K562 (cell line): Measurements from ENCODE around the gene GFI1B. TPM values are rescaled to one million over a fixed set of nuclear protein-coding genes. Genes with fewer than 3 reads are reported as not detected.

Experiments
- CREB3 ChIP-seq: fragments of 450-650 bp; conservative IDR thresholded peaks from 2 replicates; pipeline ENCODE4 v1.6.1; 2016; ENCODE audit warnings: missing genetic modification characterization, low read depth, mild to moderate bottlenecking, missing compliant biosample characterization, moderate library complexity
- E4F1 ChIP-seq: fragments of 250-450 bp; sonication (Bioruptor Pico); IDR thresholded peaks from 2 replicates; pipeline ENCODE4 v1.5.0; 2021; ENCODE audit warnings: mild to moderate bottlenecking, borderline replicate concordance
- FOXK2 ChIP-seq, 2 experiments: fragments of 450-650 bp; IDR thresholded peaks in 1 of 2; conservative IDR thresholded peaks in 1 of 2; 2 replicates each; pipeline ENCODE4 v1.6.1; 2016; ENCODE audit warnings: low read depth in 2 of 2, mild to moderate bottlenecking in 1 of 2
- HLTF ChIP-seq: fragments of 450-650 bp; IDR thresholded peaks from 2 replicates; pipeline ENCODE4 v1.6.1; 2016
- POLR3G ChIP-seq: IDR thresholded peaks from 2 replicates; pipeline ENCODE4 v1.6.1; 2011; ENCODE audit not compliant: insufficient read length, insufficient replicate concordance; ENCODE audit errors: extremely low read depth
- RAD21 ChIP-seq, 2 experiments: fragments of 250-450 bp in 1 of 2; fragments of 450-650 bp in 1 of 2; sonication (Bioruptor Pico) in 1 of 2; formaldehyde crosslinking in 1 of 2; IDR thresholded peaks in 1 of 2; conservative IDR thresholded peaks in 1 of 2; 2 replicates each; pipeline versions ENCODE4 v1.4.0 to v1.8.0; 2020 to 2022; ENCODE audit warnings: mild to moderate bottlenecking in 2 of 2, moderate library complexity in 1 of 2
- RBBP5 ChIP-seq: fragments of 200-600 bp; sonication (generic); IDR thresholded peaks from 2 replicates; pipeline ENCODE4 v1.6.1; 2012; ENCODE audit warnings: borderline replicate concordance, mild to moderate bottlenecking, low read length, control low read depth, inconsistent platforms; ENCODE audit not compliant: insufficient read depth, poor library complexity, severe bottlenecking
- ZKSCAN3 ChIP-seq: fragments of 250-450 bp; sonication (Bioruptor Pico); IDR thresholded peaks from 2 replicates; pipeline ENCODE4 v1.4.0; 2020
- ZNF436 ChIP-seq: fragments of 250-450, 450-650 bp; sonication (Bioruptor Pico); formaldehyde crosslinking; IDR thresholded peaks from 2 replicates; pipeline ENCODE4 v1.7.0; 2020; ENCODE audit warnings: mild to moderate bottlenecking
- polyA plus RNA-seq, 8 experiments: library from polyadenylated mRNA; depleted of rRNA in 4 of 8; stranded (reverse) in 5 of 8; unstranded in 3 of 8; fragments of >200 nt; fragmentation: Nextera tagmentation in 2 of 8; fragmentation: Illumina TruSeq in 1 of 8; extraction: Ambion mirVana in 2 of 8; extraction: Trizol in 1 of 8; gene quantifications; 2 replicates each; pipeline versions ENCODE4 v1.2.1 to v1.2.3, GENCODE V29; 2011 to 2014; ENCODE audit warnings: inconsistent platforms in 1 of 8, missing spikeins in 1 of 8
- total RNA-seq, 7 experiments: library from RNA; depleted of rRNA in 6 of 7; stranded (reverse); fragments of >200 nt in 6 of 7; fragmentation: Illumina TruSeq in 2 of 7; extraction: Trizol in 2 of 7; gene quantifications; 2 replicates each; pipeline versions ENCODE4 v1.2.1 to v1.2.3, GENCODE V29; 2011 to 2021; ENCODE audit warnings: low replicate concordance in 1 of 7
- TF ChIP-seq, protein P1 (sequence below): IDR thresholded peaks from 2 replicates; pipeline ENCODE4 v1.6.1; 2011; ENCODE audit warnings: borderline replicate concordance, low read depth, mild to moderate bottlenecking, moderate library complexity, low read length; ENCODE audit not compliant: insufficient read depth, poor library complexity, severe bottlenecking
- TF ChIP-seq, protein P2 (sequence below): sonication (generic); formaldehyde crosslinking; IDR thresholded peaks from 2 replicates; pipeline ENCODE4 v1.8.0; 2022; ENCODE audit warnings: missing genetic modification reagents, mild to moderate bottlenecking, borderline replicate concordance

The GFI1B gene
- total and polyA plus RNA-seq, 9 of the 15 experiments (the other 6 are each of a cell fraction or from before 2014, with no cell fraction given): 8.0 to 75.7 (median 34.5) TPM

DNA sequence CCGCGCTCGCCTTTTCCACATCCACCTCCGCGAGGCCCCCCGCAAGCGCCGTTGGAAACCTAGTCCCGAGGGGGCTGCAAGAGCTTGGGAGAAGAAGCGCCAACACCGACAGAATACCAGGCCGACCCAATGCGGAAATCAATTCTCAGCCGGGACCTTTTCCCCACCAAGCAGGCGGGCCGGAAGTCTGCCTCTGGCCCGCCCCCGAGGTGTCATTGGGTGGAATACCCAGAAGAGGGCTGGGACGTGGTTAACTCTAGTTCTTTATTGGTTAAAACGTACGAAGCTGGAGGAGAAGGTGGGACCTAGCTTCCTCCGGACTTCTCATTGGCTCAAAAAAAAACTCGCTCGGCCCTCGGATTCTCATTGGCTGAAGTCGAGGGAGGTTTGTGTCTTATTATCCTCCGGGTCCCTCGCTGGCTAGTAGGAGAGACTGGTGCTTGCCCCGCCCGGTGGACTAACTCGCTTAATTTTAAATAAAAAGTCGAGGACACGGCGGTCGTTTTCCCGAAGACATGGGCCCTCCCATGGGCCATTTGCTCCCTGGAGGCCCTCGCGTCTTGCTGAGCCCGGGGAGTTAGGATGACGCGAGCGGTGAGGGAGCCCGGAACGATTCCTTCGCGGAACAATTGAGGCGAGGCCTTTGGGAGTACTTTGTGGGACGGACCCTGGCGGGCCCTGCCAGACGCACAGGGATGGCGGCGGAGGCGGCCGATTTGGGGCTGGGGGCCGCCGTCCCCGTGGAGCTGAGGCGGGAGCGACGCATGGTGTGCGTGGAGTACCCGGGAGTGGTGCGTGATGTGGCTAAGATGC is 52.0 kb downstream of the GFI1B start, which contains the start of gene GTF3C5 (continued):
- no peak for TF ChIP-seq E4F1 (CRISPR knock-in tag)
- peak; percentile 73; the same call in 1 of the 2 replicates for TF ChIP-seq CREB3 (tag)
- TF ChIP-seq ZNF436 (CRISPR knock-in tag): no peak
- TF ChIP-seq, protein P1, sequence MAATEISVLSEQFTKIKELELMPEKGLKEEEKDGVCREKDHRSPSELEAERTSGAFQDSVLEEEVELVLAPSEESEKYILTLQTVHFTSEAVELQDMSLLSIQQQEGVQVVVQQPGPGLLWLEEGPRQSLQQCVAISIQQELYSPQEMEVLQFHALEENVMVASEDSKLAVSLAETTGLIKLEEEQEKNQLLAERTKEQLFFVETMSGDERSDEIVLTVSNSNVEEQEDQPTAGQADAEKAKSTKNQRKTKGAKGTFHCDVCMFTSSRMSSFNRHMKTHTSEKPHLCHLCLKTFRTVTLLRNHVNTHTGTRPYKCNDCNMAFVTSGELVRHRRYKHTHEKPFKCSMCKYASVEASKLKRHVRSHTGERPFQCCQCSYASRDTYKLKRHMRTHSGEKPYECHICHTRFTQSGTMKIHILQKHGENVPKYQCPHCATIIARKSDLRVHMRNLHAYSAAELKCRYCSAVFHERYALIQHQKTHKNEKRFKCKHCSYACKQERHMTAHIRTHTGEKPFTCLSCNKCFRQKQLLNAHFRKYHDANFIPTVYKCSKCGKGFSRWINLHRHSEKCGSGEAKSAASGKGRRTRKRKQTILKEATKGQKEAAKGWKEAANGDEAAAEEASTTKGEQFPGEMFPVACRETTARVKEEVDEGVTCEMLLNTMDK: no peak
- TF ChIP-seq, protein P2, sequence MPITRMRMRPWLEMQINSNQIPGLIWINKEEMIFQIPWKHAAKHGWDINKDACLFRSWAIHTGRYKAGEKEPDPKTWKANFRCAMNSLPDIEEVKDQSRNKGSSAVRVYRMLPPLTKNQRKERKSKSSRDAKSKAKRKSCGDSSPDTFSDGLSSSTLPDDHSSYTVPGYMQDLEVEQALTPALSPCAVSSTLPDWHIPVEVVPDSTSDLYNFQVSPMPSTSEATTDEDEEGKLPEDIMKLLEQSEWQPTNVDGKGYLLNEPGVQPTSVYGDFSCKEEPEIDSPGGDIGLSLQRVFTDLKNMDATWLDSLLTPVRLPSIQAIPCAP (CRISPR knock-in tag): 0 out of 2 replicates have a peak, but pooled peaks have one; percentile 37
- TF ChIP-seq RBBP5: peak; percentile 97
- no peak for TF ChIP-seq ZKSCAN3 (CRISPR knock-in tag)
- TF ChIP-seq HLTF: peak; percentile 84
- TF ChIP-seq FOXK2 (conservative IDR thresholded peaks at IDR 0.05 in 1 of 2, IDR thresholded peaks at IDR 0.05 in 1 of 2; ENCODE audit: low read depth in 2 of 2): peak; percentile 66 to 78; a peak in 2 of 4 replicates
- 0 out of 4 replicates have a peak, but pooled peaks of 1 of the 2 experiments have one; percentile 5 for TF ChIP-seq RAD21 (CRISPR knock-in tag; conservative IDR thresholded peaks at IDR 0.05 in 1 of 2, IDR thresholded peaks at IDR 0.05 in 1 of 2)
- TF ChIP-seq POLR3G: no peak
